GM12872 (cell line): Measurements from ENCODE around the gene ARGLU1.
A peak's percentile ranks its signal among the peaks of the same experiment; 100 is the strongest.

Experiments used
- CTCF ChIP-seq: IDR thresholded peaks from 3 replicates; pipeline ENCODE4 v1.5.1; 2011; ENCODE audit warnings: low read depth, mild to moderate bottlenecking, low read length, moderate library complexity; ENCODE audit not compliant: insufficient read depth

The ARGLU1 gene

GRCh38 chr13:106536244-106537034, 31.5 kb downstream of the ARGLU1 start:
- TF ChIP-seq CTCF = peak; percentile 98

- TF ChIP-seq CTCF = peak; percentile 29; the same call in 1 of the 3 replicates
Observed at GRCh38 chr13:106535552-106536243, 32.2 kb downstream of the ARGLU1 start, which contains the start of gene EFNB2. Gene EFNB2 (minus strand): TSS chr13:106535662. CDS start chr13:106534964, 698 bp downstream.

- TF ChIP-seq CTCF = no peak
Observed at GRCh38 chr13:106534639-106535551, 33.0 kb downstream of the ARGLU1 start.

- no peak for TF ChIP-seq CTCF
Observed at GRCh38 chr13:106533943-106534638, 33.8 kb downstream of the ARGLU1 start.

- TF ChIP-seq CTCF = 0 out of 3 replicates have a peak, but pooled peaks have one; percentile 21
Observed at GRCh38 chr13:106533101-106533942, 34.6 kb downstream of the ARGLU1 start.

- no peak for TF ChIP-seq CTCF
Observed at GRCh38 chr13:106532111-106532929, 35.6 kb downstream of the ARGLU1 start.
